GM19438 (cell line): ENCODE data around the gene ETV5.

Source experiments
- ATAC-seq: cut with Tn5 transposase; IDR thresholded peaks from one replicate; pipeline ENCODE4 v1.9.1; 2021; ENCODE audit warnings: low read depth; ENCODE audit not compliant: unreplicated experiment

ETV5 gene

DNA sequence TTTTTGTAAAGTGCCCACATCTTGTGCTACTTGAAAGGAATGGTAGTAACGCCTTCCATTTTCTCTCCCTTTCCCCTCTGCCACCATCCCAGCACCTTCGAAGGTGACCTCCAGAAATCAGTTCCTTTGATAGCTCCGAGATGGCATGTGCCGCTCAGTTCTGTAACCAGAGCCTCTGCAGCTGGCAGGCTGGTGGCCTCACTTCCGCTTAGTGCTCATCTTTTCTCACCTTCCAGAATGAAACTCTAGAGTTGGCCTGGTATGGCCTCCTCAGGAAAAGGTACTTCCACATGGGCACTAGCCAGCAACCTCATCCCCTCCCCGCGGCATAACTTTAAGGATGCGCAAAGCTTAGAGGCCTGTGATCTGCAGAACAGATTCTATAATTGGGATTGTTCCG, 38.8 kb downstream of the ETV5 start:
- ATAC-seq: no peak

DNA sequence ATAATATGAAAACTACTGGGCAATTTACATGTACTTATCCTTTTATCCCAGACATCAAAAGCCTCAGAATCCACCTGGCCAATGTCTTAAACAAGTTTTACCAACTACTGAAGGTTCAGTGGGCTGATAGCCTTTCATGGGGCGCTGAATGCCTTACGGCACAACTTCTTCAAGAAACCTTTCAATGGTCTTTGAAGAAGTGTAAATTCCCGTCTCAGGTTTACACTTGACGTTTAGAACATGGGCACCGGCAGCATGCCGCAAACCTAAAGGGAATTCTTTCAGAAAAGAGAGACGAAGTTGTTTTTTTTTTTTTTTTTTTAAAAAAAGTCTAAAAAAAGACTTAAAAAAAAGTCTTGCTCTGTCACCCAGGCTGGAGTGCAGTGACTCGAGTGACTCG, 39.7 kb downstream of the ETV5 start:
- ATAC-seq: no peak

- ATAC-seq: no peak
Measured at GRCh38 chr3:186068243-186068552, 40.7 kb downstream of the ETV5 start.

DNA sequence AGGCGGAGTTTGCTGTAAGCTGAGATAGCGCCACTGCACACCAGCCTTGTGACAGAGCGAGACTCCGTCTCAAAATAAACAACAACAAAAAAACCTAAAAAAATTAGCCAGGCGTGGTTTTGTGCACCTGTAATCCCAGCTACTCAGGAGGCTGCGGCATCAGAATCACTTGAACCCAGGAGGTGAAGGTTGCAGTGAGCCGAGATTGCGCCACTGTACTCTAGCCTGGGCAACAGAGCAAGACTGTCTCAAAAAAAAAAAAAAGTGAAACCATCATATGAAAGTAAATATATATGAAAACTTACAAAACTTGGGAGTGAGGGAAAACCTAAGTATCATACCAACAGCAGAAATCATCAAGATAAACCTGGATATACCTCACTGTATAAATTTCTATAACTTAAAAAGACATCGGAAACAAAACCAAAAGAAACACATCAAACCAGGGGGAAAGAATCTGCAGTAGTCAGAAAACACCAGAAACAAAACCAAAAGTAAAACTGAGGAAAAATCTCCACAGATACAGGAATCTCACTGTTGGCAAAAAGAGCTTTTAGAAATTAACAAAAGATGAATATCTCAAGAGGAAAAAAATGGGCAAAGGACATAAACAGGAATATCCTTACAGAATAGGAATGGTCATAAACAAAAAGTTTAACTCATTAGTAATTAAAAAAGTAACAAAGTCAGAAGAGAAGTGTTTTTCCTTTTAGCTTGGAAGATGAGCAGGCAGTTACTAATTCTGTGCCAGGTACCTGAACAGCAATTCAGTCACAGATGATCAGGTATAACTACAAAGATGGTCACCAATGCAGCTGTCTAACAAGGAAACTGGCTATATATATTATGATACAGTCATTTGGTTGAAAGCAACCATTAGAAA, 41.3 kb downstream of the ETV5 start:
- ATAC-seq: no peak

DNA sequence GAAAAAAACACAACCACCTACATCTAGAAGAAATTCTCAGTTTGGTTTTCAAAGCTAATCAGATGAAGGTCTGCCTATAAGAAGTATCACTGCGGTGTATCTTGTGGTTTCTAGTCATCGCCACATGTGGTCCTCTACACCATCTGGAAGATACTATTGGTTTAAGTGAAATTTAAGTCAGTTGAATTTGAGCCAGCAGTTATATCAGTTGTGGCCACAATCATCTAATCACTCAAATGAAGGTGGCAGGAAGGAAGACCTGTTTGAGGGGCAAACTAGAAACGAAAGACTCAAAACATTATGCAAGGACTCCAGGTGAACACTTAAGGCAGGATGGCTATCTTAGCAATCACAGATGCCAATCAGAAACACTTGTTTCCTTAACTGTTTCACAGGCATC, 48.7 kb downstream of the ETV5 start:
- no peak for ATAC-seq

DNA sequence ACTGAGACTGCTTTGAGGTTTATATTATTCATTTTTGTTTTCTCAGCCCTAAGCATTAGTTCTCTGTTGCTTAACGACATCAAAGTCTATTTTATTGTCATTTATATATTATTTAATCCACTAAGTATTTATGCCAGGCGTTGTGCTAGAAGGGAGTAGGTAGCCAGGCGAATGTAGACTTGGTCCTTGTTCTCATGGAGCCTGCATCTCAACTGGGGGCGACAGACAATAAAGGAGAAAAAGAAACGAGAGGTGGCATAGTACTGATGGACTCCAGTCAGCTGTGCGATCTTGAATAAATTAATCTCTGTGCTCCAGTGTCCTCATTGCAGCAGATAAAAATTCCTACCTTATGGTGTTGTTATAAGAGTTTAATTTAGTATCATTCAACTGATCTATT, 49.7 kb downstream of the ETV5 start:
- ATAC-seq: no peak

GRCh38 chr3:186058225-186058624, 50.7 kb downstream of the ETV5 start:
- ATAC-seq: no peak

DNA sequence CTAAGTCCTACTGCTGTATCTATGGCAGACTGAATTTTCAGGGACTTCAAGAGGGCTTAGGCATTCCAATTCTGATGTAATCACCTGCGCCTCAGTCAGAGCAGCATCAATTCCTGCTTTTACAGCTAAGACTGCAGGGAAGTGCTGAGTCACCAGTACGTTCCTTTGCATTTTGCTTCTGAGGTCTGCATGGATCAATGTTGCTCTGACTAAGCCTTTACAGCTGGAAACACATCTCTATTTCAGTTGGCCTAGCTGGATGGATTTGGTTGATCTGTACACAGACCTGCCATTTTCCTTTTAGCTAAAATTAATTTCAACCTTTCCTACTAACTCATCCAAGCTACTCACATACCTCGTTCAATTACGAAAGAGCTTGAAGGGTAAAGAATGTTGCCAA, 51.3 kb downstream of the ETV5 start:
- no peak for ATAC-seq

- no peak for ATAC-seq
Measured at GRCh38 chr3:186054792-186055352, 54.0 kb downstream of the ETV5 start.

GRCh38 chr3:186053954-186054791, 54.7 kb downstream of the ETV5 start:
- ATAC-seq: no peak

GRCh38 chr3:186052096-186052840, 56.6 kb downstream of the ETV5 start:
- no peak for ATAC-seq

DNA sequence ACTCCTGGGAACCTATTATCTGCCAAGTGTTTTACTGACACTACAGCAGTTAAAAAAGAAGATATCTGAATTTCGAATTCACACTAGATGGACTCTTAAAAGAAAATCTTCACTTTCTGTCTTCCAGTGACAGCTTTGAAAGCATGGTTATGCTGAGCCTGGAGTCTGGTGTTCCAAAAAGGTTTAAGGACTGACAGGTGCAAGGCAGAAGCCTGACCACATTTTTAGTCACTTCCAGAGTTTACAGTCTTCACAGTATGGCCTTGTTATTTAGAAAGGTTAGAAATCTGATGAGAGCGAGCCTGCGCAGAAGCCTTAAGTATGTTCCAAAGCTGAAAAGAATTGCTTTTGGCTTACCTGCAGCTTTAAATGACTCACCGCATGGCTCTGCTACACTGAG, 59.9 kb downstream of the ETV5 start:
- ATAC-seq: no peak

DNA sequence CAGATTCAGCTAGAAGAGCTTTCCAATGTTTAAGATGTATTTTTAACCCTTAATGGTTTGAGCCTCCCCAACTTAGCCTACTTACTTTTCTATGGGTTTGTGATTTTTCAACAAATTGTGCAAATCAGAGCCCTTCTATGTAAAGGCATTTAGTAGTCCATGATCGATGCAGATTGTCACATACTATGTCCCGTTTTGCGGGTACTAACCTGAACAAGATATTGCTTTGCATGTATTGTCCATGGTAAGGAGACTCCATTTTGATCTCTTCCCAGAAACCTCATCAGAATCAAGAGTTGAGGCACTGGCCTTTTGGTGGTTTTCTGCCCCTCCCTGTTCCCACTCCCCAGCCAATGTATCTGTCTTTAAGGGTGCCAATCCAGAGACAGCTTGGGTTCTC, 60.8 kb downstream of the ETV5 start:
- no peak for ATAC-seq

DNA sequence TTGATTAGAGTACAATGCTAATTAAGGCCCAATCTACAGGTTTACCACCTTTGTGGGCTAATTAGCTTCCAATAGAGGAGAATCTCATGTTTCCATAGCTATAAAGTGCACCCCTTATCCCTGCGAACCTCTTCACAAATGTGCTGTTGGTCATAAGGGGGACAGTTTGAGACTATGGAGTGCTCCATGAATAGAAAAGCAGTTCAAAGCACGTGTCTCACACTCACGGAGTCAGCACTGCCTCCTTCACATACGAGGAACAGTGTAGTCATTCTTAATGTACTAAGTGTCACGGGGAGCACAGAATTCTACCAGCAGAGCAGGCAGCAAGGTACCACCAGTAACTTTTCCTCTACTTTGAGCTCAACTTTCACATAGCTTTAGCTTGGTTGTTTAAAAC, 62.1 kb downstream of the ETV5 start:
- ATAC-seq: no peak

GRCh38 chr3:186044968-186045367, 63.9 kb downstream of the ETV5 start:
- no peak for ATAC-seq

DNA sequence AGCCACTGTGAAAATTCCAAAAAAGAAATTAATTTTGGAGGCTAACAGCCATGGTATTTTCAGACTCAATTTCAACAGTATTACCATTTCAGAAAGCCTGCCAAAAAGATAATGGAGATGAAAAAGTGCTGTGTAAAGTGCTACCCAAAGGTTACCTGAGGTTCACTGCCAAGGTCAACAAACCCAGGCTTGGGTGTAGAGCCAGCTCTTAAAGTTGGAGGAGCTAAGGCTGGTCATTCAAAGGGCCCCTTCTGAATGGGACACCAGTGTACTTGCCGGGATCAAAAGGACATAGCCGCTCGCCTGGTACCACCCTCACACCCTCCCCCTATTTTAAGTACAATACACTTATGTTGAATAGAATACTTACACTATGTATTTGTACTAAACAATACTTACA, 64.5 kb downstream of the ETV5 start:
- ATAC-seq: no peak

DNA sequence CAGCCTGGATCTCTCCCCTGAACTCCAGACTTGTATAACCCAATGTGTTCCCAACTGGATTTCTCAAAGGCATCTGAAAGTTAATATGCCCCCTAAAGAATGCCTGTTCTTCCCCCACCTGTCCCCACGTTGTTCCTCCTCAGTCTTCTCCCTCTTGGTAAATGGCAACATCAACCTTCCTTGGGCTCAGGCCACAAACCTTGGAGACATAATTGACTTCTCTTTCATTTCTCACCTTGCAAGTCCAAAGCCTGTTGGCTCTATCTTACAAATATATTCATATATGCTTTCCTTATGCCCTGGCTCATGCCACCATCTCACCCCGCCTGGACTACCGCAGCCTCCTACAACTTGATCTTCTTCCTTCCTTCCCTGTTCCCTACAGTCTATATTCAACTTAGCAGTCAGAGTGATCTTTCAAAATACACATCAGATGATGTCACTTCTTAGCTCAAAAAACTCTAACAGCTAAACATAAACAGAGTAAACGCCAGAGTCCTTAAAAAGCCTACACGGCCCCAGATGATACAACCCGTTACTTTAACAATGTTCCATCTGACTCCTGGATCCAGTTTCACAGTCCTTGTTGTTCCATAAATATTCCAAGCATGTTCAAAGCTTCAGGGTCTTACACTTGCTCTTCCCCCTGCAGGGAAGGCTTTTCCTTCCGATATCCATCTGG, 66.2 kb downstream of the ETV5 start:
- no peak for ATAC-seq

DNA sequence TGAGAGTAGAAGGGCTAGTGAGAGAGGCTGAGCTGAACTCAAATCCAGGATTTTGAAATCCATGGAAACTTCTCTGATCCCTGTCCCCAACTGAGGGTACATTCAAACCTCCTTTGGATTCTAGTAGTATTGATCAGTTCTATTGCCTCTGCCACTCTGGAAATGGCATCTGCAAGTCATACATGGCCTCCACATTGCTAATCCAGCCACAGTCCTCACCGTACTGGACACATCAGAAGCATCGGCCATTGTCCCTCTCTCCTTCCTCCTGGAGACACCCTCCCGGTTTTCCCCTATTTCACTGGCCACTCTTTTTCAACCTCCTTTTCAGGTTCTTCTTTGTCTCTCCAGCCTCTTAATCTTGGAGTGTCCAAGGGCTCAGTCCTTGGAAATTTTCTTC, 66.9 kb downstream of the ETV5 start:
- no peak for ATAC-seq

DNA sequence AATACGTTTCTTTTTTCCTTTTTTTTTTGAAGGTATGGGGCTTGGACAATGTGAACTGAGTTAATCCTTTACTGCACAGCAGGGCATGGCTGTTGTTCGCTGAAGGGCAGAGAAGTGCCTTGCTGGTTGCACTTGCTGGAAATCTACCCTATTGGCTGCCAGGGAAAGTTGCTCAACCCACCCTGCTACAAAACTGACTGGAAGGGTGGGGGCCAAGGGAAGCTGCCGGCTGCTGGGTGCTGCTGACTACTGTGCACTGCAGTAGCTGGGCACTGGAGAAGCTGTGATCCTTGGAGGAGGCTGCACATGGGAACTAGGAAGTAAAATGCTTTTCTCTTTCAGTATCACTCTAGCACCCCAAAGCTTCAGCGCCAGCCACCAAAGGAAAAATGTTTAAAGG, 70.5 kb downstream of the ETV5 start:
- no peak for ATAC-seq

DNA sequence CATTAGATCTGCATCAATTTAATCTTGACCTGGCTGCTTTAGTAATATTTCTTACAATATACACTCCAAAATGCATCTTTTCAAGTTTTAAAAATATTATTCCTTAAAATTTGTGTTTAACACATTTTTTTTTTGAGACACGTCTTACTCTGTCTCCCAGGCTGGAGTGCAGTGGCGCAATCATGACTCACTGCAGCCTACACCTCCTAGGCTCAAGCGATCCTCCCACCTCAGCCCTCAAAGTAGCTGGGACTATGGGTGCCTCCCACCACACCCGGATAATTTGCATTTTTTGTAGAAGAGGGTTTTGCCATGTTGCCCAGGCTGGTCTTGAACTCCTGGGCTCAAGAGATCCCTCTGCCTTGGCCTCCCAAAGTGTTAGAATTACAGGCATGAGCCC, 73.6 kb downstream of the ETV5 start:
- no peak for ATAC-seq
